H1 (cell line): Measurements from ENCODE around the gene ADPRM. TPM values are rescaled to one million over a fixed set of nuclear protein-coding genes. Genes with fewer than 3 reads are reported as not detected.

Experiments used
- BACH1 ChIP-seq: IDR thresholded peaks from 2 replicates; pipeline ENCODE4 v1.6.1; 2012; ENCODE audit warnings: low read length, improper control_type of control experiment
- CHD1 ChIP-seq: IDR thresholded peaks from 2 replicates; pipeline ENCODE4 v1.6.1; 2012; ENCODE audit warnings: low read depth, low read length, improper control_type of control experiment
- EP300 ChIP-seq, 2 experiments: IDR thresholded peaks; 1 replicate in 1 of 2; 2 replicates in 1 of 2; pipeline ENCODE4 v1.6.1; 2011 to 2012; ENCODE audit warnings: low read depth in 2 of 2, low read length in 2 of 2, mild to moderate bottlenecking in 2 of 2, borderline replicate concordance in 1 of 2, inconsistent platforms in 1 of 2, moderate library complexity in 1 of 2
- SIN3A ChIP-seq, 2 experiments: IDR thresholded peaks in 1 of 2; conservative IDR thresholded peaks in 1 of 2; 2 replicates each; pipeline ENCODE4 v1.6.1; 2011 to 2012; ENCODE audit warnings: low read length in 2 of 2, improper control_type of control experiment in 1 of 2, low read depth in 1 of 2, mild to moderate bottlenecking in 1 of 2
- TAF1 ChIP-seq: IDR thresholded peaks from 2 replicates; pipeline ENCODE4 v1.6.1; 2011; ENCODE audit warnings: mild to moderate bottlenecking, low read depth, low read length
- polyA plus RNA-seq, 7 experiments: library from polyadenylated mRNA; depleted of rRNA in 3 of 7; stranded (reverse) in 5 of 7; unstranded in 2 of 7; fragments of >200 nt in 5 of 7; fragments of 200-250 nt in 2 of 7; gene quantifications; 1 replicate in 5 of 7; 2 replicates in 1 of 7; 4 replicates in 1 of 7; pipeline versions ENCODE4 v1.2.1 to v1.2.3, GENCODE V29; 2011 to 2013; ENCODE audit warnings: missing spikeins in 2 of 7, mixed read lengths in 2 of 7
- total RNA-seq: library from RNA; stranded (reverse); fragmentation: NEBNext Ultra II Directional; extraction: Animal tissue kit (Norgen Biotek cat#: 25700); gene quantifications from 2 replicates; pipeline ENCODE4 v1.2.1, GENCODE V29; 2021
- TF ChIP-seq, protein P1 (sequence below), 3 experiments: IDR thresholded peaks; 1 replicate in 2 of 3; 2 replicates in 1 of 3; pipeline versions ENCODE4 v1.5.1 to v1.6.1; 2011; ENCODE audit warnings: low read length in 3 of 3, mild to moderate bottlenecking in 3 of 3, inconsistent platforms in 2 of 3, low read depth in 1 of 3, moderate library complexity in 1 of 3; ENCODE audit not compliant: insufficient read depth in 1 of 3; ENCODE audit errors: control extremely low read depth in 1 of 3

The ADPRM gene
- total and polyA plus RNA-seq, 2 of the 8 experiments (the other 6 are each of a cell fraction or from before 2014, with no cell fraction given): 6.7 to 7.9 TPM

GRCh38 chr17:10748531-10749181 lies 51.3 kb downstream of the ADPRM start (continued):
- TF ChIP-seq CHD1 (no peak), BACH1 (no peak), SIN3A (conservative IDR thresholded peaks at IDR 0.05 in 1 of 2, IDR thresholded peaks at IDR 0.05 in 1 of 2; ENCODE audit: low read depth in 1 of 2, low read length in 2 of 2) (no peak), TAF1 (no peak), EP300 (IDR thresholded peaks at IDR 0.05; ENCODE audit: borderline replicate concordance in 1 of 2, low read depth in 2 of 2, low read length in 2 of 2) (no peak)
- TF ChIP-seq, protein P1, sequence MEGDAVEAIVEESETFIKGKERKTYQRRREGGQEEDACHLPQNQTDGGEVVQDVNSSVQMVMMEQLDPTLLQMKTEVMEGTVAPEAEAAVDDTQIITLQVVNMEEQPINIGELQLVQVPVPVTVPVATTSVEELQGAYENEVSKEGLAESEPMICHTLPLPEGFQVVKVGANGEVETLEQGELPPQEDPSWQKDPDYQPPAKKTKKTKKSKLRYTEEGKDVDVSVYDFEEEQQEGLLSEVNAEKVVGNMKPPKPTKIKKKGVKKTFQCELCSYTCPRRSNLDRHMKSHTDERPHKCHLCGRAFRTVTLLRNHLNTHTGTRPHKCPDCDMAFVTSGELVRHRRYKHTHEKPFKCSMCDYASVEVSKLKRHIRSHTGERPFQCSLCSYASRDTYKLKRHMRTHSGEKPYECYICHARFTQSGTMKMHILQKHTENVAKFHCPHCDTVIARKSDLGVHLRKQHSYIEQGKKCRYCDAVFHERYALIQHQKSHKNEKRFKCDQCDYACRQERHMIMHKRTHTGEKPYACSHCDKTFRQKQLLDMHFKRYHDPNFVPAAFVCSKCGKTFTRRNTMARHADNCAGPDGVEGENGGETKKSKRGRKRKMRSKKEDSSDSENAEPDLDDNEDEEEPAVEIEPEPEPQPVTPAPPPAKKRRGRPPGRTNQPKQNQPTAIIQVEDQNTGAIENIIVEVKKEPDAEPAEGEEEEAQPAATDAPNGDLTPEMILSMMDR (IDR thresholded peaks at IDR 0.05; ENCODE audit: control extremely low read depth in 1 of 3, insufficient read depth in 1 of 3, low read depth in 1 of 3, low read length in 3 of 3): no peak
